EH (cell line): Measurements from ENCODE around the gene FLCN.

Experiments
- DNase-seq: peaks from one replicate; pipeline ENCODE4 v3.0.0-alpha.2; 2015; ENCODE audit warnings: low read depth

The FLCN gene

GRCh38 chr17:17167356-17167755 is 69.6 kb downstream of the FLCN start:
- no peak for DNase-seq

- no peak for DNase-seq
Measured at GRCh38 chr17:17166446-17166845, 70.5 kb downstream of the FLCN start.

- DNase-seq = no peak
Measured at GRCh38 chr17:17165666-17166308, 71.2 kb downstream of the FLCN start.

- no peak for DNase-seq
Measured at GRCh38 chr17:17164676-17165075, 72.3 kb downstream of the FLCN start.

- DNase-seq = no peak
Measured at GRCh38 chr17:17164156-17164555, 72.8 kb downstream of the FLCN start.
